ENCODE measurements around the gene SKAP2. TPM values are rescaled to one million over a fixed set of nuclear protein-coding genes. Genes with fewer than 3 reads are reported as not detected.

The SKAP2 gene
- total RNA-seq, 1 experiment from 2014 or later, result 30.7 TPM

DNA sequence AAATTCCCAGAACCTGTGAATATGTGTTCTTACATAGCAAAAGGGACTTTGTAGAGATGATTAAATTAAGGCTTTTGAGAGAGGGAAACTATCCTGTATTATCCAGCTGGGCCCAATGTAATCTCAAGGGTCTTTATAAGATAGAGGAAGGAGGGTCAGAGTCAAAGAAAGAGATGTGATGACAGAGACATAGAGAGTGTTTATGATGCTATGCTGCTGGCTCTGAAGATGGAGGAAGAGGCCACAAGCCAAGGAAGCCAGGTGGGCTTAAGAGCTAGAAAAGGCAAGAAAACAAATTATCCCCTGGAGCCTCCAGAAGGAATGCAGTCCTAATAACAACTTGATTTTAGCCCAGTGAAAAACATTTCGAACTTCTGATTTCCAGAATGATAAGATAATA is 15.3 kb upstream of the SKAP2 start:
- Histone ChIP-seq H3K4me3 (replicated peaks in 1 of 2; ENCODE audit: low read depth in 1 of 2, low read length in 2 of 2) (no peak overlapping the region), H2AFZ (ENCODE audit: low read depth, low read length, poor library complexity, severe bottlenecking) (no peak overlapping the region), H3K9me3 (ENCODE audit: control insufficient read depth in 1 of 2, insufficient read depth in 1 of 2, low read depth in 1 of 2, low read length in 2 of 2) (no peaks in the 10 kb centered on the region), H3K27me3 (ENCODE audit: insufficient read depth, low read length) (no peaks in the 10 kb centered on the region), H3K36me3 (ENCODE audit: control insufficient read depth in 1 of 2, insufficient read depth in 2 of 2, low read length in 2 of 2) (no peaks in the 10 kb centered on the region), H3K27ac (ENCODE audit: low read depth, low read length) (no peak overlapping the region), H3K9ac (ENCODE audit: low read length) (no peak overlapping the region), H4K20me1 (ENCODE audit: insufficient read depth) (no peaks in the 10 kb centered on the region), H3K4me2 (ENCODE audit: low read length) (no peak overlapping the region), H3K9me2 (ENCODE audit: insufficient read depth) (no peaks in the 10 kb centered on the region), H3K79me2 (ENCODE audit: insufficient read depth, low read length) (no peaks in the 10 kb centered on the region), H3K4me1 (ENCODE audit: control insufficient read depth in 1 of 2, insufficient read depth in 2 of 2, low read length in 2 of 2) (no peaks in the 10 kb centered on the region)
- DNase-seq (ENCODE audit: low read depth, low spot score), result no peak
- intact Hi-C loops (cut with micrococcal nuclease), result no loop called here
- ChIA-PET RAD21 (ENCODE audit: low non-redundant PET in 1 of 2, low total read pairs in 2 of 2, uncharacterized antibody in 2 of 2, unreplicated experiment in 2 of 2) (no interaction called here), CTCF (no interaction called here), POLR2A (no interaction called here)
- ATAC-seq, result no peak
- TF ChIP-seq SP1 (IDR thresholded peaks at IDR 0.05; ENCODE audit: low read depth), result no peak
- TF ChIP-seq EZH2 (IDR thresholded peaks at IDR 0.05), result no peak
- TF ChIP-seq, protein P1, sequence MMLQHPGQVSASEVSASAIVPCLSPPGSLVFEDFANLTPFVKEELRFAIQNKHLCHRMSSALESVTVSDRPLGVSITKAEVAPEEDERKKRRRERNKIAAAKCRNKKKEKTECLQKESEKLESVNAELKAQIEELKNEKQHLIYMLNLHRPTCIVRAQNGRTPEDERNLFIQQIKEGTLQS (IDR thresholded peaks at IDR 0.05), result no peak
- TF ChIP-seq ELF1 (IDR thresholded peaks at IDR 0.05; ENCODE audit: borderline replicate concordance, low read depth), result no peak
- no peak for TF ChIP-seq YY1 (IDR thresholded peaks at IDR 0.05; ENCODE audit: extremely low read depth, insufficient replicate concordance, low read depth, low read length)
- TF ChIP-seq POLR2A (IDR thresholded peaks at IDR 0.05; ENCODE audit: borderline replicate concordance, extremely low read depth, insufficient read depth, insufficient read length), result no peak
- TF ChIP-seq, protein P2, sequence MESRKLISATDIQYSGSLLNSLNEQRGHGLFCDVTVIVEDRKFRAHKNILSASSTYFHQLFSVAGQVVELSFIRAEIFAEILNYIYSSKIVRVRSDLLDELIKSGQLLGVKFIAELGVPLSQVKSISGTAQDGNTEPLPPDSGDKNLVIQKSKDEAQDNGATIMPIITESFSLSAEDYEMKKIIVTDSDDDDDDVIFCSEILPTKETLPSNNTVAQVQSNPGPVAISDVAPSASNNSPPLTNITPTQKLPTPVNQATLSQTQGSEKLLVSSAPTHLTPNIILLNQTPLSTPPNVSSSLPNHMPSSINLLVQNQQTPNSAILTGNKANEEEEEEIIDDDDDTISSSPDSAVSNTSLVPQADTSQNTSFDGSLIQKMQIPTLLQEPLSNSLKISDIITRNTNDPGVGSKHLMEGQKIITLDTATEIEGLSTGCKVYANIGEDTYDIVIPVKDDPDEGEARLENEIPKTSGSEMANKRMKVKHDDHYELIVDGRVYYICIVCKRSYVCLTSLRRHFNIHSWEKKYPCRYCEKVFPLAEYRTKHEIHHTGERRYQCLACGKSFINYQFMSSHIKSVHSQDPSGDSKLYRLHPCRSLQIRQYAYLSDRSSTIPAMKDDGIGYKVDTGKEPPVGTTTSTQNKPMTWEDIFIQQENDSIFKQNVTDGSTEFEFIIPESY (IDR thresholded peaks at IDR 0.05; ENCODE audit: extremely low read depth, insufficient replicate concordance, low read length), result no peak
- BruUV-seq (replicated peaks), result no TSS peak
